Type B pancreatic cell (in vitro differentiated cells): ENCODE results near the gene SPAG16. TPM values are rescaled to one million over a fixed set of nuclear protein-coding genes. Genes with fewer than 3 reads are reported as not detected.

Experiments
- DNase-seq: peaks from one replicate; pipeline ENCODE4 v3.0.0; 2021; ENCODE audit warnings: mixed read lengths; ENCODE audit not compliant: unreplicated experiment; ENCODE audit errors: extremely low spot score
- H3K27ac Mint-ChIP-seq: 2 replicates; pipeline ENCODE4 v1.8.0; 2021; ENCODE audit warnings: mild to moderate bottlenecking, mixed read lengths
- H3K27me3 Mint-ChIP-seq: 2 replicates; pipeline ENCODE4 v1.8.0; 2021; ENCODE audit warnings: mixed read lengths
- H3K36me3 Mint-ChIP-seq: 2 replicates; pipeline ENCODE4 v1.8.0; 2021; ENCODE audit warnings: mixed read lengths
- H3K4me1 Mint-ChIP-seq: one replicate; pipeline ENCODE4 v1.8.0; 2021; ENCODE audit warnings: mixed read lengths; ENCODE audit not compliant: unreplicated experiment
- H3K4me3 Mint-ChIP-seq: 2 replicates; pipeline ENCODE4 v1.8.0; 2021; ENCODE audit warnings: mild to moderate bottlenecking, mixed read lengths
- H3K9me3 Mint-ChIP-seq: 2 replicates; pipeline ENCODE4 v1.8.0; 2021; ENCODE audit warnings: mixed read lengths
- total RNA-seq: library from RNA; stranded (reverse); gene quantifications from 2 replicates; pipeline ENCODE4 v1.2.1, GENCODE V29; 2021; ENCODE audit warnings: low replicate concordance
- TF ChIP-seq, protein P1 (sequence below): fragments of 200-600 bp; sonication (generic); conservative IDR thresholded peaks from 2 replicates; pipeline ENCODE4 v1.5.0; 2021; ENCODE audit warnings: antibody characterized with exemption, mild to moderate bottlenecking

The SPAG16 gene
- total RNA-seq, 1 donor from 2014 or later, result 54.8 TPM

DNA sequence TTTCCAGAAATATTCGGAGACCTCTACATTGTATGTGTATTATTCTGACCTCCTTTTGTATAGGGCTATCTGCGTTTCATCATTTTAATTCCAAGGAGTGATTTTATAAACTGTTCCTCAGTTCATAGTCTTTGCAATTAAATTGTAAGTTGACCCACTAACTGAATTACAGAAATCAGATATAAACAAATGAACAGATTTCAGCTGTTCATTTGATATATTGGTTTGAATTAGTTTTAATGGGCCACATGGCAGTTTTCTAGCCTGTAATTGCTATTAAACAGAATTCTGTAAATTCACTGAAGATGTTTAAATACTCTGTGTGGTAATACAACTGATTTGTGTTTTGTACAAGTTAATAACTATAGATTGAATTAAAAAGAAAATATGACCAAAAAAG lies 780.2 kb downstream of the SPAG16 start:
- Mint-ChIP-seq H3K27ac (no peak overlapping the region), H3K36me3 (no peaks in the 10 kb centered on the region), H3K27me3 (no peaks in the 10 kb centered on the region), H3K4me3 (no peak overlapping the region), H3K9me3 (no peaks in the 10 kb centered on the region), H3K4me1 (no peaks in the 10 kb centered on the region)
- TF ChIP-seq, protein P1, sequence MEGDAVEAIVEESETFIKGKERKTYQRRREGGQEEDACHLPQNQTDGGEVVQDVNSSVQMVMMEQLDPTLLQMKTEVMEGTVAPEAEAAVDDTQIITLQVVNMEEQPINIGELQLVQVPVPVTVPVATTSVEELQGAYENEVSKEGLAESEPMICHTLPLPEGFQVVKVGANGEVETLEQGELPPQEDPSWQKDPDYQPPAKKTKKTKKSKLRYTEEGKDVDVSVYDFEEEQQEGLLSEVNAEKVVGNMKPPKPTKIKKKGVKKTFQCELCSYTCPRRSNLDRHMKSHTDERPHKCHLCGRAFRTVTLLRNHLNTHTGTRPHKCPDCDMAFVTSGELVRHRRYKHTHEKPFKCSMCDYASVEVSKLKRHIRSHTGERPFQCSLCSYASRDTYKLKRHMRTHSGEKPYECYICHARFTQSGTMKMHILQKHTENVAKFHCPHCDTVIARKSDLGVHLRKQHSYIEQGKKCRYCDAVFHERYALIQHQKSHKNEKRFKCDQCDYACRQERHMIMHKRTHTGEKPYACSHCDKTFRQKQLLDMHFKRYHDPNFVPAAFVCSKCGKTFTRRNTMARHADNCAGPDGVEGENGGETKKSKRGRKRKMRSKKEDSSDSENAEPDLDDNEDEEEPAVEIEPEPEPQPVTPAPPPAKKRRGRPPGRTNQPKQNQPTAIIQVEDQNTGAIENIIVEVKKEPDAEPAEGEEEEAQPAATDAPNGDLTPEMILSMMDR, result no peak
- no peak for DNase-seq

DNA sequence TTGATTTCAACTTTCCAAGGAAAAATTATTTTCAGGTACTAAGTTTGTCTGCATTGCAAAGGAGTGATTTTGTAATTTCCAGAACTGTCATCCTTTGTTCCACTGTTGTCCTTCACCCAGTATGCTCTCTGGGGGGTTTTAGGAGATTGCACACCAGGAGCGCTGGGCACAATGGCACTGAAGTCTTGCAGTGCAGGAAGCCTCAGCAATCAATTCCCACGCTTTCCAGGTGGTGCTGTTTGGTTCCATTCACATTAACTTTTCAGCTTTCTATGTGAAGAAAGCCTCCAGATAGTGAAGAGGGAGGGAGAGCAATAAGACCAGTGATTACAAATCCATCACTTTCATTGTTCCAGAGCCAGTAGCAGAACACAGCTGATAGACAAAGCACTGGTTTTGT lies 782.6 kb downstream of the SPAG16 start:
- H3K4me1 Mint-ChIP-seq, result no peaks in the 10 kb centered on the region
- no peaks in the 10 kb centered on the region for H3K27me3 Mint-ChIP-seq
- no peak overlapping the region for H3K27ac Mint-ChIP-seq
- no peak overlapping the region for H3K4me3 Mint-ChIP-seq
- TF ChIP-seq, protein P1, result no peak
- no peaks in the 10 kb centered on the region for H3K9me3 Mint-ChIP-seq
- DNase-seq, result no peak
- H3K36me3 Mint-ChIP-seq, result no peaks in the 10 kb centered on the region

DNA sequence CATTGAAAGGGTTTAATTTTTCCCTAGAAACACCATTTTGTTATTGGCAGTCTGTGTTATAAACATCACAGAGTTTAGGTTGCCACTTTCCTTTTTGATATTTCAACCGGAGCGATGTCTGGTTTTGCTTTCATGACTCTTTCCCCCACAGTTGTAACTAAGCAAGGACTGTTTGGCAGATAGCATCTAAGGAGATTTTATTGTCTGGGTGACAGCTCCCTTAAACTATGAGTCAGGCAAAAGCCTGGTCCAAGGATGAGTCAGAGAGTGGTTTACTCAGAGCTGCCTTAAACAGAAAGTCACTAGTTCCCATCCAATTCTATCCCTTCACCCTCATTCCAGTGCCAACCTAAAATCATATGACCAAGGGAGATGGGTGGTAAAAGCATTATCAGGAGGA lies 785.0 kb downstream of the SPAG16 start:
- DNase-seq, result no peak
- H3K27ac Mint-ChIP-seq, result no peak overlapping the region
- H3K36me3 Mint-ChIP-seq, result no peaks in the 10 kb centered on the region
- H3K4me1 Mint-ChIP-seq, result no peaks in the 10 kb centered on the region
- TF ChIP-seq, protein P1, result no peak
- no peaks in the 10 kb centered on the region for H3K9me3 Mint-ChIP-seq
- no peaks in the 10 kb centered on the region for H3K27me3 Mint-ChIP-seq
- no peak overlapping the region for H3K4me3 Mint-ChIP-seq

DNA sequence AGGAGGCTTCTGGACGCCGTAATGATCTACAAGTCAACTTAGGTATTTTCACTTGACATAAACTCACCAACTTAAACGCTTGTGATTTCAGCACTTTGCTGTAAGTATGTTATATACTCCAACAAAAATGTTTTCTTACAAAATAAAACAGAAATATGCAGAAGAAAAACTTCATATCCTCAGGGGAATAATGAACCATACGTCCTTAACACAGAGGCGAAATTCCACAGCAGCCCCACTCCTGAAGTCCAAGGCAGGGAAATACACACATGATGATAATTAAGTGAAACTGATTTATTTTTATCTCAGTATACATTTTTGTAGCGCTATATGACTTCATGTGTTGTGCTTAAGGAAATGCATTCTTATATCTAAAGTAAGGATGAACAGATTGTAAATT lies 791.2 kb downstream of the SPAG16 start:
- Mint-ChIP-seq H3K9me3 (no peaks in the 10 kb centered on the region), H3K27me3 (no peaks in the 10 kb centered on the region), H3K36me3 (no peaks in the 10 kb centered on the region), H3K4me1 (no peaks in the 10 kb centered on the region), H3K27ac (no peak overlapping the region), H3K4me3 (no peak overlapping the region)
- no peak for DNase-seq
- TF ChIP-seq, protein P1, result no peak

DNA sequence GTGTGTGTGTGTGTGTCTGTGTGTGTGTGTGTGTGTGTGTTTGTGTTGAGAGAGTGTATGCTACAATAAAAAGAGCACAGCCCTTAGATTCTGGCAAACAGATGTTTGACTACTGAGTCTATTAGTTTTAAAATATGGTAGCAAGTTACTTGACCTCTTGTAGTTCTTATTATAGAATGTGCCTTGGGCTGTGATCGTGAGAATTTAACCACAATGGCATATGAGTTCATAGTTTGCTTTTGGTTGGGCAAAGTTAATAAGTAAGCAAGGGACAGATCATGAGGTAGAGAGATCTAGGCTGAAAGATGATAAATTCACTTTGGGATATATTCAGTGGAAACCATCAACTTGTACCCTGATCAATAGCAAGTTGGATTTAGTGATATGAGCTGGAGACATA lies 792.3 kb downstream of the SPAG16 start:
- DNase-seq, result no peak
- no peak overlapping the region for H3K4me3 Mint-ChIP-seq
- H3K27me3 Mint-ChIP-seq, result no peaks in the 10 kb centered on the region
- no peaks in the 10 kb centered on the region for H3K9me3 Mint-ChIP-seq
- H3K36me3 Mint-ChIP-seq, result no peaks in the 10 kb centered on the region
- TF ChIP-seq, protein P1, result no peak
- no peaks in the 10 kb centered on the region for H3K4me1 Mint-ChIP-seq
- H3K27ac Mint-ChIP-seq, result no peak overlapping the region

DNA sequence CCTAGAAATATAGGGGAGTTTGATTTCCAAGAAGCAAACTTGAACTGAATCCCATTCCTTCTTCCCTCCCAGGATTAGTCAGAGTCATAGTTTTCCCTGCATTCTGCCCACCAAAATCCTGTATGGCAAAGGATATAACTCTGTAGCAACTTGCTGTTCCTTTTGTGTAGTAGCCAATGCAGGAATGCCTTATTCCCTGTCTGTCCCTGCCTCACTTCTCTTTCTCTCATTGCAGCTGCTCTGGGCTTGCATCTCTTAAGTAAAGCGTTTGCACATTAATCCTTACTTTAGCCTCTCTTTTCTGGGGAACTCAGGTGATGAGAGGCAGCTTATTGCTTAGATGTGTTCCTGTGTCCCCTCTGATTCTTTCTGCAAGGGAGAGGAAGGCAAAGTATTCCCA lies 793.5 kb downstream of the SPAG16 start:
- no peak overlapping the region for H3K4me3 Mint-ChIP-seq
- H3K27ac Mint-ChIP-seq, result no peak overlapping the region
- H3K4me1 Mint-ChIP-seq, result no peaks in the 10 kb centered on the region
- DNase-seq, result no peak
- no peaks in the 10 kb centered on the region for H3K36me3 Mint-ChIP-seq
- no peaks in the 10 kb centered on the region for H3K9me3 Mint-ChIP-seq
- H3K27me3 Mint-ChIP-seq, result no peaks in the 10 kb centered on the region
- TF ChIP-seq, protein P1, result no peak
